DMS79 (cell line): Measurements from ENCODE around the gene COX19.
"Not testable (repeated sequence)": the region's sequence is repeated elsewhere in the genome, so short reads cannot be mapped to it uniquely, and the experiment has no call there.

Experiments
- DNase-seq: peaks from one replicate; lab custom pipeline; 2025; lab: John Stamatoyannopoulos, UW

The COX19 gene

GRCh38 chr7:924541-925231, 50.7 kb downstream of the COX19 start:
- no peak for DNase-seq

- DNase-seq: not testable (repeated sequence)
Observed at GRCh38 chr7:924042-924441, 51.3 kb downstream of the COX19 start.

GRCh38 chr7:923108-924041, 52.0 kb downstream of the COX19 start:
- DNase-seq: no peak

- DNase-seq: no peak
Observed at GRCh38 chr7:922334-923107, 52.8 kb downstream of the COX19 start.

GRCh38 chr7:921581-922333, 53.6 kb downstream of the COX19 start:
- no peak for DNase-seq

GRCh38 chr7:921071-921461, 54.3 kb downstream of the COX19 start:
- DNase-seq: no peak

GRCh38 chr7:920351-921070, 54.8 kb downstream of the COX19 start:
- DNase-seq: no peak

- no peak for DNase-seq
Observed at GRCh38 chr7:919924-920341, 55.4 kb downstream of the COX19 start.

GRCh38 chr7:919114-919442, 56.3 kb downstream of the COX19 start:
- no peak for DNase-seq

GRCh38 chr7:918441-919113, 56.8 kb downstream of the COX19 start:
- no peak for DNase-seq

- no peak for DNase-seq
Observed at GRCh38 chr7:918118-918425, 57.3 kb downstream of the COX19 start.

- DNase-seq: no peak
Observed at GRCh38 chr7:917255-918117, 57.9 kb downstream of the COX19 start.

GRCh38 chr7:916291-916941, 58.9 kb downstream of the COX19 start:
- DNase-seq: peak; percentile 26
